Activated effector memory CD4-positive, alpha-beta T cell treated with anti-CD3 and anti-CD28 coated beads, Interleukin-2, amount 50 U/mL, for 16 hours (primary cell): ENCODE data around the gene ROCK2.

Experiments used
- DNase-seq: peaks from one replicate; pipeline ENCODE4 v3.0.0-alpha.2; 2020

ROCK2 gene

DNA sequence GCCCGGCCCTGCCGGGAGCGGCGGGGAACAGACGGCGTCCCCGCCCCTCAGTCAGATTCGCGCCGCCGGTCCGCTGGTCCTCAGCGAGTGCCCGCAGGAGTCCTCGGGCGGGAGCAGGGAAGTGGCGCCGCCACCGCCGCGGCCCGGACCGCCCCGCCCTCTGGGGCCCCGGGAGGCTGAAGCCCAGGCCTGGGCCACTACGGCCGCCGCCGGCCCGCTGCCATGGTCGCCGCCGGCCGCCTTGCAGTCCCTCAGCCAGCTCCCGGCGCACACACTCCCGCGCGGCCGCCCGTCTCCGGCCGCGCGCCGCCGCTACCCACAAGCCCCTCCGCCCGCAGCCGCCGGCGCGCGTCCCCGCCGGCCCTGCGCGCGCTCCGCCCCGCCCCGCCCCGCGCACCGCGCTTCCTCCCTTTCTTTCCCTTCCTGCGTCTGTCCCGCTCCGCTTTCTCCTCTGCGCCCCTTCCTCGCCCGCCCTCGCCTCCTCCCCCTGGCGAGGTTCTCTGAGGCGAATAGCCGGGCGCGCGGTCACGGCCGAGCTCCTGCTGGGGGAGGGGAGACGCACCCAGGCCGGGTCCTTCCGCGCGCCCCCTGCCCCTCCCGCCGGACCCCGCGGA, at the start of gene ROCK2:
ROCK2 (minus strand) TSS at position 295 of the 614 bp plus-strand sequence. CDS start 500 bp downstream, outside the sequence.
- peak; percentile 89 for DNase-seq

DNA sequence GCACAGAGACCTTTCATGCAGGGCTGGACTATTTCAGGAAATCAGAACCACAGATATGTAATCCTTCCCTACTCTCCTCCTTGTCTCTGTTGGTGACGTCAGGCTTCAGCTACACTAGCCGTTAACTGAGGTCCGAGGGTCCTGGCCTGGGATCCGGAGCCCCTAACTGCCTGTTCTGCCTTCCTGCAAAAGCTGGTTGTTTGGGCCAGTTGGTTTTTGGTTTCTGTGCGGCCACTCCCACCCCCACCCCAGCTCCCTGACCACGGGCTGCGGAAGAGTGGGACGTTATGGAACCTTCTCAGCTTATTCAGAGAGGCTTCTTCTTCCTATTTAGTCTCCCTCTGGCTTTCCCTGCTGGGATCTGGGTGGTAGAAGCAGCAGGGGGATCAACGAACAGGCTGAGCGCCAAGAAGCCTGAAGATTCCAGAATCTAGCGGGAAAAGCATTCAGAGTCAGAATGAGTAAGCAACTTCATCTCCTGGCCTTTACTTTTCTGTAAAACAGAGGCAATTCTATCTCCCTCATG, 49.3 kb upstream of the ROCK2 start:
- no peak for DNase-seq

DNA sequence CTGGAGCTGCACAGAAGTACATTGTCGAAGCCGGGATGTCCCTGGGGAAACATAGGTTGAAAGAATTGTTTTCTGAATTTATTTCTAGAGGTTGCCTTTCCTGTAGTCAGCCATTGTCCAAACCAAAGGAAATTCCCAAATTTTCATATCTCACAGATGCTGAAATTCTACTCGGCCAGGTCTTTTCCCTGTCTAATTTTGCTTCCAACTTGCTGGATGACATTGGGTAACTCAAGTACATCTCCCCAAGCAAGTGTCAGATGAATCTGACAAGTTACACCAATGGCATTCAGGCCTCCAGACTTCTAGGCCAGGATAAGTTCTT, 47.5 kb upstream of the ROCK2 start:
- no peak for DNase-seq

DNA sequence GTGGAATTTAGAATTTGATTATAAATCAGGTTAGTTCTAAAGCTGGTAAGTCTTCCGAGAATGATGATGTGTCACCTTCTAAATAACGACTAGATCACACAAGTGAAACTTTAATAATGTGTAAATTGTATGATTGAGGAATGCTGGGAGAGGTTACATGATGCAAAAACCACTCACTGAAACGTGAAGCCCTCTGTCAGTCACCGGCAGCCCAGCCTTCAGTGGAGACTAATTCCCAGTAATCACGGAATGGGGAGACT, 45.9 kb upstream of the ROCK2 start:
- DNase-seq, result no peak

DNA sequence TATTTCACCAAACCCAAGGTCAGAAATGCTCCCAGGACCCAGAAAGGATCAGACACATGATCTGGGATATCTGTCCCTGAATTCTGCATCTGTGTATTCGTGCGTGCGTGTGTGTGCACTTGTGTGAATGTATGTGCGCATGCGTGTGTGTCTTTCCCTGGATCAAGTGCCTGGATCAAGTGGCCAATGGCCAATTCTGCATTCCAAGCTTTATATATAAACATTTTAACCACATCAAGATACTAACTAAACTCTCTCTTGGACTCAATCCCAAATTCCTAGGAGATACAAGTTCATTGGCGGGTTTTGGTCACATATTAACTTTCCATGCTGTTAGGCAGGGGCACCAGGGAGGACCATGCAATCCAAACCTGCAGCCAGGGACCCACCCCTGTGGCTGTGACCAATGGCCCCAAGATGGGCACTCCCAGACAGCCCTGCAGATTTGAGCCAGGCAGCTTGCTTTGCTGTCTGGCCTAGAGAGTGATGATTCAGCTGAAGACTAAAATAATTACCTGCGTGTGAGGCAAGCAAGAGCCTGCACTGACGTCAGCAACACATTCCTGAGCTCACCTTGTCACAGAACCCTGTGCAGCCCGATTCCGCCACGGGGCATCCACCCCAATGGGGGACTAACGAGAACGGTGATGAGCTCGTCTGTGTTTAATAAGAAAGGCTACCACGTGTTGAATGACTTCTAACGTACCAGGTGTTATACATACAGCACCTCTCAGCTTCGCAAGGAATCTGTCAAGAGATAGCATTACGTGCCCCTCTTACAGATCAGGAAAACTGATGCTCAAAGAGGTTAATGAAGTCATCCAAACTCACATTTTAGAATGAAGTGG, 45.3 kb upstream of the ROCK2 start:
- DNase-seq, result no peak

DNA sequence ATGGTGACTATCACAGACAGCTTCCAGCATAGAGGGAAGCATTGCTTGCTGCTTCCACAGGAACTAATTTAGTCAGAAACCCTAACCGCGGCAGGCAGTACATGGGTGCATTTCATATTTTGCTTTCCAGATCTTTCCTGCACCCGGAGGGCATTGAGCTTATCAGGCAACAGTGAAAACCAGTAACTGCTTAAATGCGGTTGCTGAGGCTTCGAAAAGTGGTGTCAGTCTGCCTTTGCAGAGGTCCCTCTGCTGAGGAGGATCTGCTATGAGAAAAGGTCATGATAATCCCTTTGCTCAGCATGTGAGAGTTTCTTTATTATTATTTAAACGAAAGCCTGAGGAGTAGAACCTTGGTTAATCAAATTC, 44.6 kb upstream of the ROCK2 start:
- DNase-seq, result no peak

DNA sequence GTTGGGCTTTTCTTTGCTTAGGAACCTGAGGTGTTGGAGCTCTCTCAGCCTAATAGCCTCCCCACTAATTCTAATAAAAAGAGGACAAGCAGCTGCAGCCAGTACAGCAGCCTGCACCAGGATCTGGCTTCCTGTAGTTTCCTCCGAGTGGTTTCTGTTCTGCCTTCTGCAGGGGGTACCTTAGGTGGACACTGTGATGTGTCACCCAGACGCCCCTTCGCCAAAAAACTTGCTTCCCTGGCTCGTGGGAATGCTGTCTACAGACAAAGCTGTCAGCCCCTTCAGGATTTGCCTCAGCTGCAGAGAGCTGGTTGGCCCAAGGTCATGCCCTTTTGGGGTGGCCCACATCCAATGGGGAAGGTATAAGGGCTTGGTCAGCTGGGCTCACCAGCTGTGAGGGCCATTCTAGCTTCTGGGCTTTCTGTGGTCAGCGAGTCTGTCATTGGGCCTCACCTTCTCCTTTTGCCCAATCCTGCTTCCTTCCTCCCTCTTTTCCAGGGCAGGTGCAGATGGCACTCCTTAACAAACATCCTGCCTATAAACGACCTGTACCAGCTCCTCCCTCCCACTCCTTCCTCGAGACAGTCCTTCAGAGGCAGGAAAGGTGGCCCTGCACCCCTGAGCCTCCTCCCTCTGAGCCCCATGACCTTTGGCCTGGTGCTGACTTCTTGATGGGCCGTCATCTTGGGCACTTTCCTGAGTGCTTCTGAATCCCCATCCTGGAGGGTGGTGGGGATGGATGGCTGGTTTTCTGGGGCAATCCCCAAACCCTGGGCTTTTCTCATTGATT, 44.0 kb upstream of the ROCK2 start:
- DNase-seq, result no peak

DNA sequence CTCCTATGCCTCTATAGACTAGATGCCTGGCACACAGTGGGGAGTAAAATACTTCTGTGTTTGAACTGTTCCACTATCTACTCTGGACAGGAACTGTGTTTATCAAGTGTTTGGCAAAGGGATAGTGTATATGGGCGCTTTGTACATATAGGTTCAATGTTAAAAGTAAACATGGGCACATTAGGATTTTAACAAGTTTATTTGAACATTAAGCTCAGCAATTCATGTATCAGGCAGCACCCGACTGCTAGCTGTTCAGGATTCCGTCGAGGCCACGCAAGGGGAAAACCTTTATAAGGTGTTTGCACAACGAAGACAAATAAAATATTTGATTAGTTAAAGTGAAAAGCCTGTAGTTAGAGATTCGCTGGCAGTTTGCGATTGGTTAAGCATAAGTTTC, 43.4 kb upstream of the ROCK2 start:
- no peak for DNase-seq

DNA sequence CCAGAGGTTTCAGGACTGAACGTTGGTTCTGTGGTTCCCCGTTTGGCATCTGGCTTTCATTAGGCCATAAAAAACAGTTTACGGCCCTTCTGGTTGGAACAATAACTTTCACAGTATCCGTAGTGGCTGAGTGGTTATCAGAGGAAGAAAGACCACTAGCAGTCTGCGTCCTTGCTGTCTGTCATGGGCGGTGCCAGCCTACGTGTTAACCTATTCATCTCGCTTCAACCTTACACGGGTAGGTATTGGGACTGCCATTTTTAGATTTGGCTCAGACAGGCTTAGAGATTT, 42.6 kb upstream of the ROCK2 start:
- DNase-seq, result no peak

DNA sequence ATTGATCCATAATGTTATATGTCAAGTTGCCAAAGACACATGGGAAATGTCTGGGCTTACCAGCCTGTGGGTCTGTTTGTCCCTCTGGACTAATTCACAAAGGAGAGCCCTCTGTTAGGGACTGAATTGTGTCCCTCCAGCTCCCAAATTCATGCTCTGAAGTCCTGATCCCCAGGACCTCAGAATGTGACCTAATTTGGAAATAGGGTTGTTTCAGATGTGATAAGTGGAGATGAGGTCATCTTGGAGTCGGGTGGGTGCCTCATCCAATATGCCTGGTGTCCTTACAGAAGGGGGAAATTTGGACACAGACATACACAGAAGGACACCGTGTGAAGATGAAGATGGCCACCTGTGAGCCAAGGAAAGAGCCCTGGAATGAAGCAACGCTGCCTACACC, 41.4 kb upstream of the ROCK2 start:
- no peak for DNase-seq

DNA sequence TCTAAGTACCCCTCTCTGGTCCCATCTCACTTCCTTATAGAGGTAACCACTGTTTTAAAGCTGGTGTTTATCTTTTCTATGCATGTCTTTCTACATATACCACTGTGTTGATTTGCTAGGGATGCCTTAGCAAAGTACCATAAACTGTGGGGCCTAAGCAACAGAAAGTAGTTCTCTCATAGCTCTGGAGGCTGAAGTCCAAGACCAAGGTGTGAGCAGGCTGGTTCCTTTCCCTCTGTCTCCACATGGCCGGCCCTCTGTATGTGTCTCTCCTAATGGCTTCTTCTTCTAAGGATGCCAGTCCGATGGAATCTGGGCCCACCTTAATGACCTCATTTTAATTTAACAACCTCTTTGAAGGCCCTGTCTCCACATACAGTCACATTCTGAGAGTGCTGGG, 40.8 kb upstream of the ROCK2 start:
- no peak for DNase-seq

DNA sequence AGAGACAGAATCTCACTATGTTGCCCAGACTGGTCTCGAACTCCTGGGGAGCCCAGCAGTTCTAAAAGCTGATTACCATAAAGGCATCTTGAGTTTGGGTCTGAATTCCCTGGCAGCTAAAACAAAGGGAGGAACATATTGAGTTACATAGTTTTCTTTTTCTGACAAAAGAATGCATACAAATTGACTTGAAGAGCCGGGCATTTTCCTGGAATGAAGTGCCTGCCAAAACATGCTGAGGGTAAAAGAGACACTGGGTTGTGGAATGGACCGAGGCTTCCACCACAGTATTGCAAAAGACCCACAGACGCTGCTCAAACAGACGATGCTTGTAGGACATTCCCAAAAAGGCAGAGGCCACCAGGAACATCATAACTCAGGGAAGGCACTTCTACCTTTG, 35.1 kb upstream of the ROCK2 start:
- DNase-seq, result no peak

DNA sequence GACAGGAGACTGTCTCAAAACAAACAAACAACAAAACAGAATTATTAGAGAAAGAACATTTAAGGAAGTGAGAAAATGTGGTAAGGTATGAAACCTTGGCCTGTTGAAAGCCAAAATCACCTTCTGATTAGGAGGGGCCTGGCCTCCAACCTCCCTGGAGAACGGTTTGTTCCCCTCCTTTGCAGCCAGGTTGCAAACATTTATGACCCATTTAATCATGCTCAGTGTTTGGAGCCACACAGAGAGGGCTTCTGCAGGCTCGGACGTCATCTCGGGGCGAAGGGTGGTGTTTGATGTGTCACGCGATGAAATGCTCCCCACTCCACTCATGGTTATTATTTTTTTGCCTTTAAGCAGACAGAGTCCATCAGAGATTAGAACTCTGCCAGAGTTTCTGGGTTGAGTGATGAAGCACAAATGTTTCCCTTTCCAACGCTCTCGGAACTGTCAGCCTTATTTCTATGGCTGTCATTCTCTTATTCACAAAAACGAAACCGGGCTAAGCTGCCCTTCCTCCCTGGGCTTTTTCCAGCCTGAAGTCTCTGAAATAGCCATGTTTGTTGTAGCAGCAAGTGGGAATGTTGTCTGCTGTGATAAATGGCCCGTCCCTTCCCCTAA, 33.6 kb upstream of the ROCK2 start:
- no peak for DNase-seq

DNA sequence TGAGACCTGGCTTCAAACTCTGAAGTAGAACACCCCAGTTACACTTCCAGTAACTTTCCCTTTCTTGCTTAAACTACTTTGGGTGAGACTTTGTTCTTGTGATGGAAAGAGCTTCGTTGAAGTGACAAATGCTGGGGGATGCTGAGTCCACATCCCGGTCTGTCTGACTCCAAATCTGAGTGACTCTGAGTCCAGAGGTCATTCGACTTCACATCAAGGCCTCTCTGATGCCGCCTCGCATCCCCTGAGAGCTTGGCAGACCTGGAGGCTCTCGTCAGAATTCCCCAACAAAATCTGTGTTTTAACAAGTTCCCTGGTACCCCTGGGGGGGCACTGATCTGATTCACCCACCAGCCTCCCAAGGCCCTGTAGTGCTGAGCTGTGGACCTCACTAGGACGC, 31.6 kb upstream of the ROCK2 start:
- no peak for DNase-seq

DNA sequence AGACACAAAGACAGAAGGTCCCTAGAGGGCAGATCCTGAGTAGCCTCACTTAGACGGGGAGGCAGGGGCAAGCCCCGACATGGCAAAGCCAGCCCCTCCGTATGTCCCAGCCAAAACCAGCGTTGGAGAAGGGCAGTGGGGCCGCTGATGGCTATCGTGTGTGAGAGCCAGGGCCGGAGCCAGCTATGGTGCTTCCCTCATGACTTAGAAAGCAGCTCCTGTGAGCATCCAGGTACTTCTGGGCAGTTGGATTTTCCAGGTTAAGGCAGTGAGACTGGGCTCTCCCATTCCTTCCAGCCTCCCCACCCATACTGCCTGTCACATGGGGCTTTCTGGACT, 31.2 kb upstream of the ROCK2 start:
- DNase-seq, result no peak

DNA sequence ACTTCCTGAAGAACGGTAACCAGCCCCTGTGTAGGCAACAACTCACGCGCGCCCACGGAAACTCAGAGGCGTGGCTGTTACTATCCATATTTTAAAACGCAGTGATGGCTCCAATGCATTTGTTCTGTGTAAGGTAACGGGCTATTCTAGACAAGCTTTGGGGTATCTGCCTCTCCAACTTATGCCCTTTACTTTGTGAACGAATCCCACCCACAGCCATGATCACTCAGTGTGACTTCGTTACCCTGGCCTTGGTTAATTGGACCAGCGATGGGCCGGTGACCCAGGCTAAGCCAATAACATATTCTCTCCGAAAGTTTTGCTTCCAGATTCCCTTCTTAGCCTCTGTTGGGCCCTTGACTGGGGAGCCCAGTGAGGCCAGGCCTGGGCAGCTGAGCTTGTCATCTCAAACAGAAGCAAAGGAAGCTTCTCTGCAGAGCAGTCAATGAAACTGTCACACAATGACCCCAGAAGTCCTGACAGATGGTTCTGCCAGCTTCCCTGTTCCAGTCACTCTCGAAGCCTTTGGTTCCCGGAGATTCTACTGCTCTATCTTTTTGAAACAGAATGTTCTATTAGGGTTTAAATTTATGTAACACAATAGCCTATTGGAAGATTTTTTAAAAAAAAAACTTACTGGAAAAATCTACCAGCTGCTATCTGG, 30.7 kb upstream of the ROCK2 start:
- DNase-seq, result no peak

DNA sequence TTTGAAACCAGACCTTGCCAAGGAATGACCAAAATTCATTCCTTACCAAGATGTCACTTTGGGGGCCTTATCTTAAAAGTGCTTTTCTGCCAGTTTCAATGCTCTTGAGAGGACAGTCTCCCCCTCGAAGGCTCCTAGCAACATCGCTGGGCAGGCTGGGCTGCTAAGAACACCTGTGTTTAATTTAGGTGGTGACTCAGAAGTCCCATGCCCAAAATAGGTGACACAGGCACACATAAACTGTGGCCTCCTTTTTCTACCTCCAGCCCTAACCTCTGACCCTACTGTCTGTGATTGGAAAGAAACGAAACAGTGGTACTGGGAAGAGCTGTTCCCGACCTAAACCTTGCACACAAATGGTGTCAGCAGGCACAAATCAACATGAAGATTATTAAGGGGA, 28.7 kb upstream of the ROCK2 start:
- DNase-seq, result no peak

DNA sequence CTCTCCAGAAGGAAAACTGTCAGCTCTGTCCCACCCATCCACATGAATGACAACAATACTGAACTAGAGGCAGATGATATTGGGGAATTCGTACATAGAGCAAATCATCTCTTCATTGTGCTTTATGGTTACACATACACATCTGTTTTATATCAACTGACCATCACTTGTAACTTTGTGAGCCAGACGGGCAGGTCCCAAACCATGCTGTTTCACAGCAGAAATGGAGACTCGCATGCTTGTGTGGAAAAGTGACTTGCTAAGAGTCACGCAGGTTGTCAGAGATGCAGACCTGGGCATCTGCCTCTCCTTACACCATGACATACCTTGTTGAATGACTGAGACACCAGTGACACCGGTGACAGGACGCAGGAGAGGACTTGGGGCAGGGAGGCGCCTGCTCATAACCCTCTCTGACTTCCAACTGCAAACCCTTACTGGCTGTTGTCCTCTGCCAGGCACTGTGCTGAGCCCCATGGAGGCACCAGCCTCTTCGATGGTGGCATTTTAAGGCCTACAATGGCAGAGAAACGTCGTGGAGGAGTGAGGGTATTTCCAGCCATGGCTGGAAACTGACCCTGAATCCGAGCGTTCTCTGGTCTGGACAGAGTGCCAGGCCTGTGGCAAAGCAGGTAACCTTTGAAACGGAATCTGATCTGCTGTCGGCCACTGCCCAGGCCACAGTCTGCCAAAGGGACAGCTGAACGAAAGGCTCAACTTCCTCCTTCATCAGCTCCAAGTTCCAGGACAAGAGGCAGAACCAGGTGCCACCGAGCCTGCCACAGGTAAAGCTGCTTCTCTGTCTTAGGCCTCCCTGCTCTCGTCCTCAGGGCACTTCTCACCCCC, 26.9 kb upstream of the ROCK2 start:
- no peak for DNase-seq

DNA sequence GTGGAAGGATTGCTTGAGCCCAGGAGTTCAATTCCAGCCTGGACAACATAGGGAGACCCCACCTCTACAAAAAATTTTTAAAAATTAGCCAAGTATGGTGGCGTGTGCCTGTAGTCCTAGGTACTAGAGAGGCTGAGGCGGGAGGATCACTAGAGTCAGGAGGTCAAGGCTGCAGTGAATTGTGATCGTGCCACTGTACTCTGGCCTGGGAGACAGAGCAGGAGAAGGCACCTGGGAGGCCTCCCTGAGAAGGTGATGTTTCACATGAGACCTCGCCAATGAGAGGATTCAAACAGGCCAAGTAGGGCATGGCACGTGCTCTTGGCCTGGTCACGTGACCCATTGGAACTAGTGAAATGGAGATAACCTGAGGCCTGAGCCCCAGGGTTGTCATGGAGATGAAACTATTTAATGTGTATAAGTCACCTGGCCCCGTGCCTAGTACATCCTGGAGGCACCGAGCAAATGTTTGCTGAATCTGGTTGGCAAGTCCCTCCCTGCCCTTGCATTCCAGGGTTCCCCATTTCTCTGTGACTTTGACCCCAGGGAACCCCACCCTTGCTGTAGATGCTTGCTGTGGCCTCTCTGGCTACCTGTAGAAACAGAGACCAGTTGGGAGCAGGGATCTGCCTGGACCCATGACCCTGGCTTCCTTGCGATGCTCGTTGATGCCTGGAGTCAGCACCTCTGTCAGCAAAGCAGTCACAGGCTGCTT, 26.1 kb upstream of the ROCK2 start:
- no peak for DNase-seq

DNA sequence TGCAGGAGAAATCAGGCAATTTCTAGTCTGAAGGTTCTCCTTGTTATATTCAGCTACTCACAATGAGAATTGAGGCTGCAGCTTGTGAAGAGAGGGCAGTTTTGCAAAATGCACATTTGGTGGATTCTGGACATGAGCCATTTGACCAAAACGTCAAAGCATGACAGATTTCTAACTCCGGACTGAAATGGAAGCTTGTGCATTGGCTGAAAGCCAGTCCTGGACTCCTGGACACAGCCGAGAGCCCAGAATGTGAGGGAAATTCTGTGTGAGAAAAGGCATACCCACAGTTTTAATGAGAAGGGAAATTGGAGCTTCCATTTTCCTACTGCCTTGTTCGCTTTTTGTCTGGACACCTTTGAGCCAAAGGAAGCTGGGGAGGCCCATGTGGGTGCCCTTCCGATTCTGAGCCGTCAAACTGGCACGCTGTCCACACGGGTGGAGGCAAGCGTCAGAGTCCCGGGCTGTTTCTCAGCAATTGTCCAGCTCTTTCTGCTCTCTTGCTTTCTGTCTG, 23.7 kb upstream of the ROCK2 start:
- no peak for DNase-seq

DNA sequence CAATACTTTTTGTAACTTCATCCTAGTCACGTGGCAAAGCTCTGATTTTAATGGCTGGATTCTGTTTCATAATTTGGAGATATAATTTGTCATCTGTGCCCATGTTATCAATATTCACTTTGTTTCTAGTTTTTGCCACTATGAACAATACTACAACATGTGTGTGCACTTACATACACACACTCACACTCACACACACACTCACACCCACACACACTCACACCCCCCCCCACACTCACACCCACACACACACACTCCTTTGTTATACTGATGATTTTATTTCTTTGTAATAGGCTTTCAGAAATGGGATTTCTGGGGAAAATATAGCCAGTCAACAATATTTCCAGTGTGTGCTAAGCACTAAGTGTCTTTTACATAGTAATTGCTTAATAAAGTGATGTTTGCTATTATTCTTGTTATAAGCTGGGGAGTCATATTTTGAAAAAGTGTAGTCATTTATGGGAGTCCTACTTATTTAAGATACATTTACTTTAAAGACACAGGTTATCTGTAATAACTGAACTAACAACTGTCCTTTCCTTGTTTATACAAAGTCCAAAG, 22.8 kb upstream of the ROCK2 start:
- DNase-seq, result no peak
